ENCODE results near the gene TBC1D9B.

Gene TBC1D9B

GRCh38 chr5:179821298-179822058 lies 86.2 kb downstream of the TBC1D9B start:
- DNase-seq (ENCODE audit: low read depth in 2 of 2): peak; percentile 74 to 81

- peak; percentile 67 to 75 for DNase-seq (ENCODE audit: low read depth in 2 of 2)
Observed at GRCh38 chr5:179820483-179821297, 87.0 kb downstream of the TBC1D9B start, which contains the start of gene SQSTM1. TSS of gene SQSTM1 (plus strand) at chr5:179820905. CDS start at chr5:179820937, 32 bp downstream.

- no peak for DNase-seq (ENCODE audit: low read depth in 2 of 2)
Observed at GRCh38 chr5:179820127-179820482, 87.6 kb downstream of the TBC1D9B start.

GRCh38 chr5:179819296-179820126 lies 88.2 kb downstream of the TBC1D9B start:
- no peak for DNase-seq (ENCODE audit: low read depth in 2 of 2)

- peak; percentile 81 to 86 for DNase-seq (ENCODE audit: low read depth in 2 of 2)
Observed at GRCh38 chr5:179818746-179819295, 88.9 kb downstream of the TBC1D9B start.

- no peak for DNase-seq (ENCODE audit: low read depth in 2 of 2)
Observed at GRCh38 chr5:179817890-179818745, 89.6 kb downstream of the TBC1D9B start.

GRCh38 chr5:179817470-179817840 lies 90.2 kb downstream of the TBC1D9B start:
- DNase-seq (ENCODE audit: low read depth in 2 of 2): no peak

GRCh38 chr5:179816796-179817469 lies 90.8 kb downstream of the TBC1D9B start:
- no peak for DNase-seq (ENCODE audit: low read depth in 2 of 2)

- no peak for DNase-seq (ENCODE audit: low read depth in 2 of 2)
Observed at GRCh38 chr5:179816401-179816795, 91.3 kb downstream of the TBC1D9B start.

- no peak for DNase-seq (ENCODE audit: low read depth in 2 of 2)
Observed at GRCh38 chr5:179815491-179816249, 92.0 kb downstream of the TBC1D9B start.

- DNase-seq (ENCODE audit: low read depth in 2 of 2): no peak
Observed at GRCh38 chr5:179814090-179814489, 93.6 kb downstream of the TBC1D9B start.

GRCh38 chr5:179812997-179813607 lies 94.6 kb downstream of the TBC1D9B start:
- no peak for DNase-seq (ENCODE audit: low read depth in 2 of 2)

- DNase-seq (ENCODE audit: low read depth in 2 of 2): no peak
Observed at GRCh38 chr5:179812135-179812825, 95.4 kb downstream of the TBC1D9B start.
